Neural crest cell (in vitro differentiated cells): Measurements from ENCODE around the gene FCHSD2. TPM values are rescaled to one million over a fixed set of nuclear protein-coding genes. Genes with fewer than 3 reads are reported as not detected.

Source experiments
- DNase-seq: peaks from one replicate; pipeline ENCODE4 v3.0.0; 2021; ENCODE audit warnings: low read depth, mixed read lengths, low spot score
- H3K27ac Mint-ChIP-seq: one replicate; pipeline ENCODE4 v1.8.0; 2021; ENCODE audit warnings: mild to moderate bottlenecking, mixed read lengths; ENCODE audit not compliant: unreplicated experiment
- H3K27me3 Mint-ChIP-seq: 2 replicates; pipeline ENCODE4 v1.8.0; 2021; ENCODE audit warnings: low read depth, mild to moderate bottlenecking, mixed read lengths
- H3K36me3 Mint-ChIP-seq: 2 replicates; pipeline ENCODE4 v1.8.0; 2021; ENCODE audit warnings: low read depth, mild to moderate bottlenecking, mixed read lengths
- H3K4me1 Mint-ChIP-seq: 2 replicates; pipeline ENCODE4 v1.8.0; 2021; ENCODE audit warnings: mixed read lengths
- H3K4me3 Mint-ChIP-seq: one replicate; pipeline ENCODE4 v1.8.0; 2021; ENCODE audit warnings: mild to moderate bottlenecking, mixed read lengths
- H3K9me3 Mint-ChIP-seq: 2 replicates; pipeline ENCODE4 v1.8.0; 2021; ENCODE audit warnings: mixed read lengths
- CTCF ChIP-seq: fragments of 200-600 bp; sonication (generic); conservative IDR thresholded peaks from 2 replicates; pipeline ENCODE4 v1.5.0; 2021; ENCODE audit warnings: antibody characterized with exemption, mild to moderate bottlenecking
- total RNA-seq: library from RNA; stranded (reverse); gene quantifications from 2 replicates; pipeline ENCODE4 v1.2.1, GENCODE V29; 2021

Gene FCHSD2
- total RNA-seq, 1 donor from 2014 or later: 34.4 TPM

- Mint-ChIP-seq H3K4me3 (peak overlapping the region; percentile 54), H3K27me3 (peaks cover 10% of the 10 kb centered on the region), H3K4me1 (peaks cover 12% of the 10 kb centered on the region), H3K27ac (no peak overlapping the region), H3K9me3 (no peaks in the 10 kb centered on the region), H3K36me3 (no peaks in the 10 kb centered on the region)
- no peak for TF ChIP-seq CTCF
- no peak for DNase-seq
Measured at GRCh38 chr11:72826942-72827480, 315.1 kb downstream of the FCHSD2 start.

GRCh38 chr11:72826191-72826941, 315.8 kb downstream of the FCHSD2 start:
- Mint-ChIP-seq H3K27me3 (peaks cover 7% of the 10 kb centered on the region), H3K27ac (no peak overlapping the region), H3K4me3 (peak overlapping the region; percentile 54), H3K4me1 (peaks cover 5% of the 10 kb centered on the region), H3K9me3 (no peaks in the 10 kb centered on the region), H3K36me3 (no peaks in the 10 kb centered on the region)
- DNase-seq: no peak
- TF ChIP-seq CTCF: no peak

- Mint-ChIP-seq H3K27me3 (peaks cover 7% of the 10 kb centered on the region), H3K4me3 (peak overlapping the region; percentile 62), H3K27ac (no peak overlapping the region), H3K4me1 (peaks cover 4% of the 10 kb centered on the region), H3K36me3 (no peaks in the 10 kb centered on the region), H3K9me3 (no peaks in the 10 kb centered on the region)
- TF ChIP-seq CTCF: no peak
- DNase-seq: no peak
Measured at GRCh38 chr11:72825661-72826060, 316.5 kb downstream of the FCHSD2 start.

- Mint-ChIP-seq H3K36me3 (peaks cover 3% of the 10 kb centered on the region), H3K4me3 (peak overlapping the region; percentile 78), H3K27me3 (peaks cover 7% of the 10 kb centered on the region), H3K4me1 (peaks cover 9% of the 10 kb centered on the region), H3K9me3 (no peaks in the 10 kb centered on the region), H3K27ac (no peak overlapping the region)
- DNase-seq: no peak
- TF ChIP-seq CTCF: no peak
Measured at GRCh38 chr11:72824811-72825505, 317.2 kb downstream of the FCHSD2 start.

- Mint-ChIP-seq H3K36me3 (peaks cover 3% of the 10 kb centered on the region), H3K9me3 (no peaks in the 10 kb centered on the region), H3K27ac (no peak overlapping the region), H3K4me3 (peak overlapping the region; percentile 78), H3K4me1 (peaks cover 9% of the 10 kb centered on the region), H3K27me3 (peaks cover 7% of the 10 kb centered on the region)
- DNase-seq: no peak
- TF ChIP-seq CTCF: no peak
Measured at GRCh38 chr11:72824020-72824419, 318.1 kb downstream of the FCHSD2 start.
